NB4 (cell line): ENCODE results near the gene MED22.
A peak's percentile ranks its signal among the peaks of the same experiment; 100 is the strongest.

Experiments used
- DNase-seq: peaks from one replicate; pipeline ENCODE4 v3.0.0; 2010; ENCODE audit warnings: low read depth
- H3K4me3 ChIP-seq: one replicate; pipeline ENCODE4 v1.5.1; 2011; ENCODE audit warnings: mild to moderate bottlenecking, low read depth, low read length, moderate library complexity
- CTCF ChIP-seq: IDR thresholded peaks from one replicate; pipeline ENCODE4 v1.5.1; 2012; ENCODE audit warnings: low read depth, low read length
- MAX ChIP-seq: IDR thresholded peaks from 2 replicates; pipeline ENCODE4 v1.6.1; 2011; ENCODE audit warnings: low read depth, low read length
- MYC ChIP-seq: IDR thresholded peaks from 2 replicates; pipeline ENCODE4 v1.6.1; 2011; ENCODE audit warnings: low read depth, low read length
- POLR2A ChIP-seq: IDR thresholded peaks from 2 replicates; pipeline ENCODE4 v1.6.1; 2011; ENCODE audit warnings: mild to moderate bottlenecking; ENCODE audit not compliant: insufficient read length; ENCODE audit errors: extremely low read depth

The MED22 gene

GRCh38 chr9:133354766-133355165 is 6.8 kb upstream of the MED22 start:
- DNase-seq = peak; percentile 78
- TF ChIP-seq POLR2A (no peak), MAX (peak; percentile 6; the same call in 1 of the 2 replicates)
- peak overlapping the region; percentile 85 for H3K4me3 ChIP-seq

GRCh38 chr9:133353548-133353947 is 5.6 kb upstream of the MED22 start:
- H3K4me3 ChIP-seq = no peak overlapping the region
- DNase-seq = peak; percentile 35
- TF ChIP-seq MAX = no peak
- TF ChIP-seq POLR2A = no peak
- no peak for TF ChIP-seq CTCF

- no peak for TF ChIP-seq CTCF
- TF ChIP-seq MYC = no peak
- TF ChIP-seq MAX = no peak
- no peak for TF ChIP-seq POLR2A
- DNase-seq = peak; percentile 40
- H3K4me3 ChIP-seq = no peak overlapping the region
Observed at GRCh38 chr9:133352635-133353340, 4.9 kb upstream of the MED22 start.

GRCh38 chr9:133351908-133352634 is 4.1 kb upstream of the MED22 start:
- H3K4me3 ChIP-seq = no peak overlapping the region
- DNase-seq = peak; percentile 90
- TF ChIP-seq POLR2A = peak; percentile 10
- peak; percentile 78 for TF ChIP-seq CTCF
- TF ChIP-seq MAX = 0 out of 2 replicates have a peak, but pooled peaks have one; percentile 3
- 0 out of 2 replicates have a peak, but pooled peaks have one; percentile 7 for TF ChIP-seq MYC

GRCh38 chr9:133351526-133351907 is 3.6 kb upstream of the MED22 start:
- TF ChIP-seq MAX (no peak), POLR2A (no peak), CTCF (no peak), MYC (no peak)
- DNase-seq = no peak

GRCh38 chr9:133349965-133350616 is 2.2 kb upstream of the MED22 start:
- DNase-seq = no peak
- TF ChIP-seq CTCF = no peak
- TF ChIP-seq MAX = no peak
- no peak for TF ChIP-seq POLR2A
- TF ChIP-seq MYC = no peak
- H3K4me3 ChIP-seq = peak overlapping the region; percentile 81

More at GRCh38 chr9:133351526-133351907, 3.6 kb upstream of the MED22 start:
- H3K4me3 ChIP-seq = no peak overlapping the region
